Forelimb muscle (tissue), 1 donor: Measurements from ENCODE around the gene TBC1D7. TPM values are rescaled to one million over a fixed set of nuclear protein-coding genes. Genes with fewer than 3 reads are reported as not detected.
"Not testable (repeated sequence)": the region's sequence is repeated elsewhere in the genome, so short reads cannot be mapped to it uniquely, and the experiment has no call there.

Source experiments
- DNase-seq: peaks from one replicate; pipeline ENCODE4 v3.0.0-alpha.2; 2013; ENCODE audit warnings: low read depth
- polyA plus RNA-seq: library from polyadenylated mRNA; unstranded; fragments of 120-200 nt; gene quantifications from one replicate; pipeline ENCODE4 v1.2.1, GENCODE V29; 2013; ENCODE audit not compliant: insufficient read length

Gene TBC1D7
- polyA plus RNA-seq, 1 donor = 20.2 TPM

- no peak for DNase-seq
Measured at GRCh38 chr6:13355999-13356785, 27.9 kb upstream of the TBC1D7 start.

GRCh38 chr6:13355043-13355945 is 27.0 kb upstream of the TBC1D7 start:
- DNase-seq = no peak

GRCh38 chr6:13354331-13355042 is 26.1 kb upstream of the TBC1D7 start:
- no peak for DNase-seq

- DNase-seq = no peak
Measured at GRCh38 chr6:13352165-13352564, 23.8 kb upstream of the TBC1D7 start.

- no peak for DNase-seq
Measured at GRCh38 chr6:13351271-13351670, 22.9 kb upstream of the TBC1D7 start.

GRCh38 chr6:13349811-13350506 is 21.6 kb upstream of the TBC1D7 start:
- no peak for DNase-seq

- DNase-seq = no peak
Measured at GRCh38 chr6:13348334-13349113, 20.2 kb upstream of the TBC1D7 start.

- DNase-seq = no peak
Measured at GRCh38 chr6:13346245-13346644, 17.9 kb upstream of the TBC1D7 start.

GRCh38 chr6:13342414-13343019 is 14.2 kb upstream of the TBC1D7 start:
- no peak for DNase-seq

- no peak for DNase-seq
Measured at GRCh38 chr6:13339863-13340630, 11.7 kb upstream of the TBC1D7 start.

GRCh38 chr6:13338038-13338437 is 9.7 kb upstream of the TBC1D7 start:
- no peak for DNase-seq

GRCh38 chr6:13336553-13336952 is 8.2 kb upstream of the TBC1D7 start:
- peak; percentile 83 for DNase-seq

- no peak for DNase-seq
Measured at GRCh38 chr6:13334953-13335352, 6.6 kb upstream of the TBC1D7 start.

GRCh38 chr6:13332349-13332706 is 4.0 kb upstream of the TBC1D7 start:
- DNase-seq = no peak

GRCh38 chr6:13331516-13332348 is 3.4 kb upstream of the TBC1D7 start:
- DNase-seq = no peak

GRCh38 chr6:13328875-13329183 is 492 bp upstream of the TBC1D7 start:
- no peak for DNase-seq

- no peak for DNase-seq
Measured at GRCh38 chr6:13327691-13328075, 654 bp downstream of the TBC1D7 start.

- not testable (repeated sequence) for DNase-seq
Measured at GRCh38 chr6:13326031-13326586, 2.2 kb downstream of the TBC1D7 start.
